Kidney capillary endothelial cell (primary cell): ENCODE results near the gene EHBP1.
"Not testable (repeated sequence)": the region's sequence is repeated elsewhere in the genome, so short reads cannot be mapped to it uniquely, and the experiment has no call there.

Experiments used
- DNase-seq: peaks from one replicate; pipeline ENCODE4 v3.0.0-alpha.2; 2018; ENCODE audit warnings: low spot score

EHBP1 gene

GRCh38 chr2:62705859-62706720 lies 577 bp downstream of the EHBP1 start:
- DNase-seq = peak; percentile 26

- DNase-seq = no peak
These were observed 1.4 kb downstream of the EHBP1 start for GRCh38 chr2:62706721-62707521.

GRCh38 chr2:62708751-62709150 lies 3.2 kb downstream of the EHBP1 start:
- DNase-seq = no peak

- no peak for DNase-seq
These were observed 6.5 kb downstream of the EHBP1 start for GRCh38 chr2:62711832-62712494.

- not testable (repeated sequence) for DNase-seq
These were observed 7.7 kb downstream of the EHBP1 start for GRCh38 chr2:62713196-62713595.

GRCh38 chr2:62713837-62714236 lies 8.3 kb downstream of the EHBP1 start:
- no peak for DNase-seq

- no peak for DNase-seq
These were observed 11.3 kb downstream of the EHBP1 start for GRCh38 chr2:62716768-62717167.

GRCh38 chr2:62717503-62718081 lies 12.1 kb downstream of the EHBP1 start:
- DNase-seq = no peak

- DNase-seq = no peak
These were observed 12.8 kb downstream of the EHBP1 start for GRCh38 chr2:62718225-62718822.

GRCh38 chr2:62719757-62720156 lies 14.2 kb downstream of the EHBP1 start:
- no peak for DNase-seq

GRCh38 chr2:62722679-62723078 lies 17.2 kb downstream of the EHBP1 start:
- no peak for DNase-seq

GRCh38 chr2:62723253-62723652 lies 17.7 kb downstream of the EHBP1 start:
- DNase-seq = no peak

GRCh38 chr2:62724106-62724505 lies 18.6 kb downstream of the EHBP1 start:
- DNase-seq = no peak

GRCh38 chr2:62724886-62725711 lies 19.6 kb downstream of the EHBP1 start:
- DNase-seq = no peak

- DNase-seq = no peak
These were observed 20.2 kb downstream of the EHBP1 start for GRCh38 chr2:62725712-62726055.

- DNase-seq = no peak
These were observed 21.9 kb downstream of the EHBP1 start for GRCh38 chr2:62727259-62727867.

GRCh38 chr2:62727876-62728566 lies 22.5 kb downstream of the EHBP1 start:
- no peak for DNase-seq

GRCh38 chr2:62731275-62731674 lies 25.8 kb downstream of the EHBP1 start:
- DNase-seq = no peak

GRCh38 chr2:62732262-62732777 lies 26.8 kb downstream of the EHBP1 start:
- DNase-seq = no peak

- DNase-seq = no peak
These were observed 28.0 kb downstream of the EHBP1 start for GRCh38 chr2:62733546-62733945.
